GM12878 (cell line): ENCODE measurements around the gene FLACC1. TPM values are rescaled to one million over a fixed set of nuclear protein-coding genes. Genes with fewer than 3 reads are reported as not detected.

Experiments used
- ATAC-seq: fragments of 200-7000 bp; cut with Tn5 transposase; 3 replicates; pipeline ENCODE4 v1.9.1; 2020; ENCODE audit warnings: mild to moderate bottlenecking, moderate library complexity
- BruUV-seq: library from RNA; stranded (reverse); fragments of 400-500 nt; replicated peaks from 2 replicates; lab custom pipeline; 2021; lab: Mats Ljungman, UMichigan
- CTCF ChIA-PET: fragments of 300-600 bp; sonication (Branson Sonifier 250); formaldehyde crosslinking; extraction: SDS; loops from one replicate; lab custom pipeline; 2021; ENCODE audit warnings: inconsistent platforms; lab: Yijun Ruan, JAX
- POLR2A ChIA-PET: fragments of 350-600 bp; formaldehyde crosslinking; extraction: SDS; loops from one replicate; lab custom pipeline; 2021; ENCODE audit warnings: inconsistent platforms; lab: Charles Lee
- RAD21 ChIA-PET: fragments of 300-600 bp; sonication (Branson Sonifier 250); formaldehyde crosslinking; loops from one replicate; lab custom pipeline; 2023; ENCODE audit warnings: antibody characterized with exemption; ENCODE audit not compliant: unreplicated experiment; lab: Charles Lee
- SMC1A ChIA-PET: fragments of 300-600 bp; sonication (Branson Sonifier 250); formaldehyde crosslinking; loops from one replicate; lab custom pipeline; 2023; ENCODE audit not compliant: unreplicated experiment, uncharacterized antibody; lab: Charles Lee
- DNase-seq: peaks from one replicate; pipeline ENCODE4 v3.0.0-alpha.2; 2011; ENCODE audit warnings: low read depth, low spot score
- FAIRE-seq: peaks from 3 replicates; lab custom pipeline; 2011; peaks lifted over from hg19 to GRCh38; lab: Jason Lieb, UNC
- H2AFZ ChIP-seq: 2 replicates; pipeline ENCODE4 v1.6.0; 2011; ENCODE audit warnings: low read depth, low read length, control low read depth; ENCODE audit not compliant: control insufficient read depth
- H3K27ac ChIP-seq: 2 replicates; pipeline ENCODE4 v1.5.1; 2011; ENCODE audit warnings: control low read depth; ENCODE audit not compliant: control insufficient read depth, insufficient read depth
- H3K27me3 ChIP-seq, 2 experiments: replicated peaks in 1 of 2; 2 replicates each; pipeline versions ENCODE4 v1.6.0 to v1.6.1; 2011; ENCODE audit warnings: low read length in 1 of 2; ENCODE audit not compliant: control insufficient read depth in 2 of 2, insufficient read depth in 2 of 2
- H3K36me3 ChIP-seq, 2 experiments: 2 replicates each; pipeline ENCODE4 v1.5.1; 2011; ENCODE audit warnings: low read length in 1 of 2; ENCODE audit not compliant: control insufficient read depth in 2 of 2, insufficient read depth in 2 of 2
- H3K4me1 ChIP-seq: 2 replicates; pipeline ENCODE4 v1.6.1; 2011; ENCODE audit warnings: mild to moderate bottlenecking, low read length, moderate library complexity, mixed read lengths; ENCODE audit not compliant: control insufficient read depth, insufficient read depth
- H3K4me2 ChIP-seq: 2 replicates; pipeline ENCODE4 v1.6.0; 2011; ENCODE audit warnings: control low read depth; ENCODE audit not compliant: control insufficient read depth, insufficient read depth
- H3K4me3 ChIP-seq: fragments of 200-600 bp; sonication (generic); 2 replicates; pipeline ENCODE4 v1.5.1; 2016
- H3K79me2 ChIP-seq: 2 replicates; pipeline ENCODE4 v1.6.0; 2011; ENCODE audit warnings: low read length; ENCODE audit not compliant: control insufficient read depth, insufficient read depth
- H3K9ac ChIP-seq: 2 replicates; pipeline ENCODE4 v1.8.0; 2011; ENCODE audit warnings: low read length, control low read depth, mixed read lengths; ENCODE audit not compliant: control insufficient read depth, insufficient read depth
- H3K9me3 ChIP-seq: replicated peaks from 3 replicates; pipeline ENCODE4 v1.5.1; 2011; ENCODE audit warnings: mild to moderate bottlenecking, low read length; ENCODE audit not compliant: control insufficient read depth, insufficient read depth
- H4K20me1 ChIP-seq: 2 replicates; pipeline ENCODE4 v1.6.0; 2011; ENCODE audit not compliant: control insufficient read depth, insufficient read depth
- BHLHE40 ChIP-seq, 2 experiments: fragments of 450-650 bp in 1 of 2; IDR thresholded peaks; 2 replicates each; pipeline ENCODE4 v1.6.1; 2011 to 2017; ENCODE audit warnings: low read depth in 2 of 2, borderline replicate concordance in 1 of 2, improper control_type of control experiment in 1 of 2, low read length in 1 of 2, mild to moderate bottlenecking in 1 of 2
- E4F1 ChIP-seq: fragments of 450-650 bp; IDR thresholded peaks from 2 replicates; pipeline ENCODE4 v1.6.1; 2018; ENCODE audit warnings: borderline replicate concordance, mild to moderate bottlenecking; ENCODE audit not compliant: partially characterized antibody
- MLLT1 ChIP-seq: fragments of 450-650 bp; IDR thresholded peaks from 2 replicates; pipeline ENCODE4 v1.6.1; 2016; ENCODE audit warnings: mild to moderate bottlenecking
- MXI1 ChIP-seq: fragments of 150-350 bp; IDR thresholded peaks from 2 replicates; pipeline ENCODE4 v1.6.1; 2011; ENCODE audit warnings: low read depth, mild to moderate bottlenecking, inconsistent platforms, low read length, improper control_type of control experiment
- MYC ChIP-seq: IDR thresholded peaks from 2 replicates; pipeline ENCODE4 v1.6.1; 2011; ENCODE audit warnings: mild to moderate bottlenecking, low read length, moderate library complexity, inconsistent platforms; ENCODE audit not compliant: insufficient read depth, insufficient replicate concordance, insufficient read length, severe bottlenecking
- NKRF ChIP-seq: fragments of 450-650 bp; conservative IDR thresholded peaks from 2 replicates; pipeline ENCODE4 v1.6.1; 2017; ENCODE audit warnings: mild to moderate bottlenecking, moderate library complexity
- SMARCA5 ChIP-seq: fragments of 450-650 bp; IDR thresholded peaks from 2 replicates; pipeline ENCODE4 v1.6.1; 2017; ENCODE audit warnings: mild to moderate bottlenecking
- TCF3 ChIP-seq: IDR thresholded peaks from 2 replicates; pipeline ENCODE4 v1.6.1; 2012; ENCODE audit warnings: low read depth, mild to moderate bottlenecking, low read length, borderline replicate concordance; ENCODE audit not compliant: insufficient read depth
- ZBTB33 ChIP-seq: fragments of 450-650 bp; IDR thresholded peaks from 2 replicates; pipeline ENCODE4 v1.6.1; 2017; ENCODE audit warnings: mild to moderate bottlenecking
- ZNF207 ChIP-seq: fragments of 450-650 bp; IDR thresholded peaks from 2 replicates; pipeline ENCODE4 v1.6.1; 2014; ENCODE audit warnings: antibody characterized with exemption, mild to moderate bottlenecking, borderline replicate concordance
- ZNF622 ChIP-seq: fragments of 450-650 bp; IDR thresholded peaks from 2 replicates; pipeline ENCODE4 v1.6.1; 2017; ENCODE audit warnings: mild to moderate bottlenecking, inconsistent platforms
- ZSCAN29 ChIP-seq: fragments of 450-650 bp; IDR thresholded peaks from 2 replicates; pipeline ENCODE4 v1.6.1; 2017; ENCODE audit warnings: mild to moderate bottlenecking, moderate library complexity
- in situ Hi-C: fragments of 300-500 bp; cut with MboI; formaldehyde crosslinking; loops from 9 replicates; pipeline ENCODE4 v1.14.3; 2018; ENCODE audit warnings: mixed read lengths
- intact Hi-C: fragments of 100-400 bp; cut with micrococcal nuclease; formaldehyde crosslinking; loops from one replicate; pipeline ENCODE4 v1.14.2; 2022; ENCODE audit not compliant: unreplicated experiment
- polyA plus RNA-seq, 11 experiments: library from polyadenylated mRNA; depleted of rRNA in 4 of 11; unstranded in 6 of 11; stranded (reverse) in 5 of 11; fragments of >200 nt; fragmentation: Nextera tagmentation in 4 of 11; fragmentation: Illumina TruSeq in 1 of 11; extraction: Ambion mirVana in 4 of 11; extraction: Trizol in 1 of 11; gene quantifications; 1 replicate in 1 of 11; 2 replicates in 10 of 11; pipeline versions ENCODE4 v1.2.1 to v1.2.3, GENCODE V29; 2011 to 2016; ENCODE audit warnings: inconsistent platforms in 2 of 11, missing spikeins in 2 of 11, low read depth in 1 of 11
- total RNA-seq, 4 experiments: library from RNA; depleted of rRNA in 3 of 4; stranded (reverse); fragments of >200 nt in 3 of 4; fragmentation: Illumina TruSeq in 1 of 4; extraction: Trizol in 1 of 4; gene quantifications; 2 replicates each; pipeline versions ENCODE4 v1.2.1 to v1.2.3, GENCODE V29; 2013 to 2021

FLACC1 gene
- total and polyA plus RNA-seq, 10 of the 15 experiments (the other 5 are each of a cell fraction or from before 2014, with no cell fraction given): 0.08 to 0.54 (median 0.30) TPM; not detected in 2

GRCh38 chr2:201322772-201323171 lies 34.4 kb downstream of the FLACC1 start:
- RAD21 ChIA-PET: no interaction called here
- H3K9me3 ChIP-seq: no peaks in the 10 kb centered on the region; the same call in 1 of the 3 replicates
- no peak overlapping the region for H3K27ac ChIP-seq
- CTCF ChIA-PET: interaction anchor here (0.7 to 1.1 kb wide), 2 partner anchors 90 to 185 kb away, joined by 3 read pairs; no protein-coding TSS in a partner anchor
- no TSS peak for BruUV-seq
- no peak overlapping the region for H2AFZ ChIP-seq
- no peak overlapping the region for H3K9ac ChIP-seq
- TF ChIP-seq MXI1: no peak
- no peak for TF ChIP-seq TCF3
- TF ChIP-seq ZBTB33: no peak
- TF ChIP-seq ZNF207: no peak
- no peak for TF ChIP-seq ZSCAN29
- no peak for TF ChIP-seq SMARCA5
- TF ChIP-seq NKRF: no peak
- no peak for TF ChIP-seq MLLT1
- TF ChIP-seq E4F1: no peak
- TF ChIP-seq MYC: no peak
- no peak for TF ChIP-seq BHLHE40 (IDR thresholded peaks at IDR 0.05; ENCODE audit: borderline replicate concordance in 1 of 2, low read depth in 2 of 2, low read length in 1 of 2)
- TF ChIP-seq ZNF622: no peak
- in situ Hi-C loops: no loop called here
- H3K79me2 ChIP-seq: no peaks in the 10 kb centered on the region
- SMC1A ChIA-PET: interaction anchor here (0.7 to 1.1 kb wide), 2 partner anchors 9 to 21 kb away, joined by 3 to 4 read pairs; no protein-coding TSS in a partner anchor
- no peaks in the 10 kb centered on the region for H4K20me1 ChIP-seq
- no peak overlapping the region for H3K4me2 ChIP-seq
- POLR2A ChIA-PET: no interaction called here
- FAIRE-seq (no peak), DNase-seq (no peak), ATAC-seq (no peak)
- no peak overlapping the region for H3K4me3 ChIP-seq
- intact Hi-C loops: no loop called here
- H3K27me3 ChIP-seq: no peaks in the 10 kb centered on the region; a peak in 1 of 4 replicates
- H3K4me1 ChIP-seq: no peaks in the 10 kb centered on the region
- H3K36me3 ChIP-seq: no peaks in the 10 kb centered on the region
